Measurements from ENCODE around the gene DYNAP.

The DYNAP gene

GRCh38 chr18:54604211-54604610 lies 13.2 kb downstream of the DYNAP start:
- no peaks in the 10 kb centered on the region for H3K27me3 ChIP-seq
- H3K4me1 ChIP-seq: peaks cover 12% of the 10 kb centered on the region
- H3K9ac ChIP-seq: no peak overlapping the region
- H3K36me3 ChIP-seq: no peaks in the 10 kb centered on the region
- H3K4me2 ChIP-seq: no peak overlapping the region
- no peak overlapping the region for H3K4me3 ChIP-seq
- no peaks in the 10 kb centered on the region for H4K20me1 ChIP-seq
- no peaks in the 10 kb centered on the region for H3K9me3 ChIP-seq
- no peak for TF ChIP-seq Cebpa-rat (IDR thresholded peaks at IDR 0.05)
- H3K27ac ChIP-seq: no peak overlapping the region

DNA sequence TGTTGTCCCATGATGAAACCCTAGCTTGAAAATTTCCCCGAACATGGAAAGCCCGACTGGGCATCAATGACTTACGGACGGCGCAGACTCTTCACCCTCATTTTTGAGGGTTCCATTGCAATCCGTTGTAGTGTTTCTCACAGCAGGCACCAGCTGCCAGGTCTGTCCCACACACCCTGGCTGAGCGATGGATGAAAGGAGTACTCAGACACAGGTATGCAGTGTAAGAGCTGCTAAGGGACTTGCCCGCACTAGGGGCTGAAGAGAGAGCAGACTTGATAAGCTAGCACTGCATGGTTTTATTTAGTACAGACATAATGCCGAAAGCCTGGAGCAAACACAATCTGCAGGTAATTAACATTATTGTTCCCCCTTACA lies 15.8 kb downstream of the DYNAP start:
- no peak overlapping the region for H3K4me2 ChIP-seq
- H3K4me1 ChIP-seq: peaks cover 12% of the 10 kb centered on the region
- no peak overlapping the region for H3K27ac ChIP-seq
- no peaks in the 10 kb centered on the region for H4K20me1 ChIP-seq
- H3K9ac ChIP-seq: no peak overlapping the region
- H3K9me3 ChIP-seq: no peaks in the 10 kb centered on the region
- no peak overlapping the region for H3K4me3 ChIP-seq
- no peak for TF ChIP-seq Cebpa-rat (IDR thresholded peaks at IDR 0.05)
- no peaks in the 10 kb centered on the region for H3K27me3 ChIP-seq
- H3K36me3 ChIP-seq: no peaks in the 10 kb centered on the region

GRCh38 chr18:54607213-54608027 lies 16.4 kb downstream of the DYNAP start:
- no peak overlapping the region for H3K27ac ChIP-seq
- peak overlapping the region; percentile 43 for H3K4me2 ChIP-seq
- no peak overlapping the region for H3K4me3 ChIP-seq
- H3K27me3 ChIP-seq: no peaks in the 10 kb centered on the region
- peaks cover 12% of the 10 kb centered on the region for H3K4me1 ChIP-seq
- no peak overlapping the region for H3K9ac ChIP-seq
- TF ChIP-seq Cebpa-rat (IDR thresholded peaks at IDR 0.05): no peak
- no peaks in the 10 kb centered on the region for H3K36me3 ChIP-seq
- H4K20me1 ChIP-seq: no peaks in the 10 kb centered on the region
- H3K9me3 ChIP-seq: no peaks in the 10 kb centered on the region

- Histone ChIP-seq H3K9ac (no peak overlapping the region), H3K9me3 (no peaks in the 10 kb centered on the region), H3K4me3 (no peak overlapping the region), H3K27me3 (no peaks in the 10 kb centered on the region), H3K4me2 (peak overlapping the region; percentile 43), H3K36me3 (no peaks in the 10 kb centered on the region), H3K27ac (no peak overlapping the region), H4K20me1 (no peaks in the 10 kb centered on the region), H3K4me1 (peaks cover 12% of the 10 kb centered on the region)
- TF ChIP-seq Cebpa-rat (IDR thresholded peaks at IDR 0.05): no peak
Observed at GRCh38 chr18:54608028-54608642, 17.1 kb downstream of the DYNAP start.

- no peak overlapping the region for H3K4me3 ChIP-seq
- H3K4me2 ChIP-seq: no peak overlapping the region
- H3K36me3 ChIP-seq: no peaks in the 10 kb centered on the region
- TF ChIP-seq Cebpa-rat (IDR thresholded peaks at IDR 0.05): no peak
- H3K4me1 ChIP-seq: peaks cover 20% of the 10 kb centered on the region
- H4K20me1 ChIP-seq: no peaks in the 10 kb centered on the region
- H3K27me3 ChIP-seq: no peaks in the 10 kb centered on the region
- H3K9me3 ChIP-seq: no peaks in the 10 kb centered on the region; the same call in 1 of the 2 replicates
- no peak overlapping the region for H3K9ac ChIP-seq
- H3K27ac ChIP-seq: no peak overlapping the region
Observed at GRCh38 chr18:54611816-54612215, 20.8 kb downstream of the DYNAP start.

- H3K4me1 ChIP-seq: peaks cover 21% of the 10 kb centered on the region
- no peak overlapping the region for H3K4me2 ChIP-seq
- no peaks in the 10 kb centered on the region; the same call in 1 of the 2 replicates for H3K9me3 ChIP-seq
- no peaks in the 10 kb centered on the region for H3K27me3 ChIP-seq
- no peak overlapping the region for H3K9ac ChIP-seq
- H3K36me3 ChIP-seq: no peaks in the 10 kb centered on the region
- H3K27ac ChIP-seq: no peak overlapping the region
- no peaks in the 10 kb centered on the region for H4K20me1 ChIP-seq
- H3K4me3 ChIP-seq: no peak overlapping the region
- no peak for TF ChIP-seq Cebpa-rat (IDR thresholded peaks at IDR 0.05)
Observed at GRCh38 chr18:54612237-54612636, 21.2 kb downstream of the DYNAP start.

DNA sequence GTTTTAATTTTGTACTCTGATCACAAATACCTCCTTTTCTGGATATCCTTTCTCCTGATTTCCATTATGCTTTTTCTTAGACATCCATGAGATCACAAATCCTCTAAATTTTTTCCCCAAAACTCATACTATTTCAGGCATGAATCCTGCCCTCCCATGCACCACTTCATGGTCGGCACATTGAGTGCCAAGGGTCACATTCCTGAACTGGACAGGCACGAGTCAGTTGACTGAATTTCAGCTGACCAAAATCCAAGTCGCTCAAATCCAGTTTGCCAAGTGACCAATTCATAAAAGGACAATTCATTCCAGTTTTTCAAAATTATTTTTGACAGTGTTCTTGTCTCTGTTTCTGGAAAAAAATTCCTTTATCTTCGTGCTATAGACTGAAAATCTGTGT lies 22.1 kb downstream of the DYNAP start:
- Histone ChIP-seq H3K4me2 (no peak overlapping the region), H3K4me3 (no peak overlapping the region), H3K9me3 (no peaks in the 10 kb centered on the region; the same call in 1 of the 2 replicates), H3K4me1 (peaks cover 11% of the 10 kb centered on the region), H3K36me3 (no peaks in the 10 kb centered on the region), H3K27ac (no peak overlapping the region), H4K20me1 (no peaks in the 10 kb centered on the region), H3K9ac (no peak overlapping the region), H3K27me3 (no peaks in the 10 kb centered on the region)
- TF ChIP-seq Cebpa-rat (IDR thresholded peaks at IDR 0.05): no peak

DNA sequence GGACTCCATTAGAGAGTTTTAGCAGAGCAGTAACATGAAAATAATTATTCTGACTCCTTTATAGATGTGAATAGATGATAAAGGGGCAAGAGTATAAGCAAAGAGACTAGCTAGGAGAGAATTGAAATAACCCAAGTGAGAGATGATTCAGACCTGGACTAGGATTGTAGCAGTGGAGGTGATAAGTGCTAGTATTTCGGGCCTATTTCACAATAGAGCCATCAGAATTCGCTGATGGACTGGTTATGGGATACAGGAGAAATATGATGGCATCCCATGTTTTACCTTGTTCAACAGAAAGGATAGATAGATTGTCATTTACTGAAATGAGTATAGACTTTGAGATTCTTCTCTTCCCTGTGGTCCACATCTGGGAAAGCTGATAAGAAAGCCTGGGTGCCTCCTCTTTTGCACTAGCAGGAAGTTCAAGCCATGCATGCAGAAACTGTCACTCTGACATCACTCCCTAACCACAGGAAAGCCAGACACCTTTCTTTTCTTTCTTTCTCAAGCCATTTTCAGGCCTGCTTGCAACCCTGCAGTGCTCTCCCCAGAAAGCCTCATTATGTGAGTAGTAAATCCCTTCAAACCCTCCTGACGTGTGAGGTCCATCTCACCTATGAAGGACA lies 25.3 kb downstream of the DYNAP start:
- Histone ChIP-seq H3K4me2 (peak overlapping the region; percentile 39), H3K27ac (no peak overlapping the region)
- TF ChIP-seq Cebpa-rat (IDR thresholded peaks at IDR 0.05): no peak

DNA sequence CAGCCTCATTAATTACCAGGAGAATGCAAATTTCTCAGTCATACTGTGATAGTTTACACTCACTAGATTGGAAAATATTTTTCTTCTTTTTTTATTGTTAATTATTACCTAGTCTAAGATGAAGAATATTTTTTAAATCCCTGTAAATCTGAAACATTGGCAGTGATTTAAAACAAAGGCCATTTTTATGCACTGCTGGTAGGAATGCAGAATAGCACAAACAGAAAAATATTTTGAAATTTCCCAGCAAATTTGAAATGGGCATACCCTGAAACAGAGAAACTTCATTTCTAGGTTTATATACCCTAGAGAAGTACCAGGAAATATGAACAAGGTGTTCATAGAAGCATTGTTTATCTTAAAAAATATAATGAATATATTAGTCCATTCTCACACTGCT lies 31.0 kb downstream of the DYNAP start:
- no peak overlapping the region for H3K9ac ChIP-seq
- H3K4me1 ChIP-seq: no peaks in the 10 kb centered on the region
- no peak overlapping the region for H3K4me2 ChIP-seq
- no peaks in the 10 kb centered on the region for H4K20me1 ChIP-seq
- TF ChIP-seq Cebpa-rat (IDR thresholded peaks at IDR 0.05): no peak
- H3K27ac ChIP-seq: no peak overlapping the region
- H3K36me3 ChIP-seq: no peaks in the 10 kb centered on the region
- peaks cover 12% of the 10 kb centered on the region; the same call in 1 of the 2 replicates for H3K9me3 ChIP-seq
- no peaks in the 10 kb centered on the region for H3K27me3 ChIP-seq
- no peak overlapping the region for H3K4me3 ChIP-seq

More for the DNA sequence above, 25.3 kb downstream of the DYNAP start:
- H3K4me1 ChIP-seq: peaks cover 10% of the 10 kb centered on the region
- no peak overlapping the region for H3K4me3 ChIP-seq
- no peaks in the 10 kb centered on the region for H3K27me3 ChIP-seq
- H3K9ac ChIP-seq: no peak overlapping the region
- no peaks in the 10 kb centered on the region; the same call in 1 of the 2 replicates for H3K9me3 ChIP-seq
- H3K36me3 ChIP-seq: no peaks in the 10 kb centered on the region
- no peaks in the 10 kb centered on the region for H4K20me1 ChIP-seq

DNA sequence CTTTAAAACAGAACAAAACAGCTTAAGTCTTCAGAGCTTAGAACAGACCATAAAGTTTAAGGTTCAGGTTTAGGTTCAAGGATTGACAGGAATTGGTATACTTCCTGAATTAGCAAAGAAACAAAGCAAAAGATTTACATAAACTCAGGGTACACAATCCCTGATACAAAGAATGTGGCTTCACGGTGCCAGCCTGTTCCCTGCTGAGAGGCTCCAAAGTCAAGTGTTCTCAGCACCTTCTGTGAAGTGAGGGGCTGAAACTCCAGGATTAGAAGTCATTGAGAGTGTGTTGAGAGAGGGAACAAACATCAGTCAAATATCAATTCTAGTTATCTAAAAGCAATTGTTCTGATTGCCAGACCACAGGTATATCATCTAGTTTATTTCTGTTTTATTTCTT lies 35.7 kb downstream of the DYNAP start:
- Histone ChIP-seq H3K9ac (no peak overlapping the region), H3K27ac (no peak overlapping the region), H3K36me3 (no peaks in the 10 kb centered on the region), H3K4me2 (no peak overlapping the region), H3K27me3 (no peaks in the 10 kb centered on the region), H3K9me3 (peaks cover 12% of the 10 kb centered on the region; the same call in 1 of the 2 replicates), H3K4me1 (no peaks in the 10 kb centered on the region), H4K20me1 (no peaks in the 10 kb centered on the region), H3K4me3 (no peak overlapping the region)
- no peak for TF ChIP-seq Cebpa-rat (IDR thresholded peaks at IDR 0.05)
